Brain microvascular endothelial cell (primary cell): Measurements from ENCODE around the gene TCP10L.

Experiments
- DNase-seq: peaks from one replicate; pipeline ENCODE4 v3.0.0-alpha.2; 2020
- H3K27ac ChIP-seq: fragments of 250-450 bp; sonication (Bioruptor Pico); 2 replicates; pipeline ENCODE4 v1.5.1; 2020; ENCODE audit warnings: mild to moderate bottlenecking, moderate library complexity
- H3K27me3 ChIP-seq: fragments of 250-450 bp; sonication (Bioruptor Pico); replicated peaks from 2 replicates; pipeline ENCODE4 v1.5.1; 2020; ENCODE audit warnings: mild to moderate bottlenecking
- H3K36me3 ChIP-seq: fragments of 250-450 bp; sonication (Bioruptor Pico); replicated peaks from 2 replicates; pipeline ENCODE4 v1.5.1; 2020; ENCODE audit warnings: mild to moderate bottlenecking
- H3K4me3 ChIP-seq: 2 replicates; pipeline ENCODE4 v1.5.1; 2011; ENCODE audit warnings: low read depth, mild to moderate bottlenecking, control low read depth, low read length, moderate library complexity
- in situ Hi-C: cut with HindIII; loops from 2 replicates; pipeline ENCODE4 v1.10.0; 2017; ENCODE audit warnings: low sequenced_read_pairs, low pct_ligation_motif_present
- TF ChIP-seq, protein P1 (sequence below): IDR thresholded peaks from 2 replicates; pipeline ENCODE4 v1.5.1; 2011; ENCODE audit warnings: low read depth, mild to moderate bottlenecking, moderate library complexity, low read length, control low read depth, inconsistent platforms; ENCODE audit errors: missing control alignments

Gene TCP10L

DNA sequence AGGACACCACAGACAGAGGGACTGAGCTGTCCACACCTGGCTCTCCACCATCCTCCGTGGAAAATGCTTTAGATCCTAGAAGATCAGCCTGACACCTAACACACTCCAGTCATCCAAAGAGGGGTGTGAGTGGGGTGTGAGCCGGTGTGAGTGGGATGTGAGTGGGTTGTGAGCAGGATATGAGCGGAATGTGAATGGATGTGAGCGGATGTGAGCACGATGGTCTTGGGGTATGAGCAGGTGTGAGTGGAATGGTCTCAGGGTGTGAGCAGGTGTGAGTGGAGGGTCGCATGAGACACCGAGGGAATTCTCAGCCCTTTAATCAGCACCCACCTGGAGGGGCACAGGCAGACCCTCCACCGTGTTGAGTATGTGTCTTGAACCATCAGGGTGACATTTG is 851 bp downstream of the TCP10L start:
- TF ChIP-seq, protein P1, sequence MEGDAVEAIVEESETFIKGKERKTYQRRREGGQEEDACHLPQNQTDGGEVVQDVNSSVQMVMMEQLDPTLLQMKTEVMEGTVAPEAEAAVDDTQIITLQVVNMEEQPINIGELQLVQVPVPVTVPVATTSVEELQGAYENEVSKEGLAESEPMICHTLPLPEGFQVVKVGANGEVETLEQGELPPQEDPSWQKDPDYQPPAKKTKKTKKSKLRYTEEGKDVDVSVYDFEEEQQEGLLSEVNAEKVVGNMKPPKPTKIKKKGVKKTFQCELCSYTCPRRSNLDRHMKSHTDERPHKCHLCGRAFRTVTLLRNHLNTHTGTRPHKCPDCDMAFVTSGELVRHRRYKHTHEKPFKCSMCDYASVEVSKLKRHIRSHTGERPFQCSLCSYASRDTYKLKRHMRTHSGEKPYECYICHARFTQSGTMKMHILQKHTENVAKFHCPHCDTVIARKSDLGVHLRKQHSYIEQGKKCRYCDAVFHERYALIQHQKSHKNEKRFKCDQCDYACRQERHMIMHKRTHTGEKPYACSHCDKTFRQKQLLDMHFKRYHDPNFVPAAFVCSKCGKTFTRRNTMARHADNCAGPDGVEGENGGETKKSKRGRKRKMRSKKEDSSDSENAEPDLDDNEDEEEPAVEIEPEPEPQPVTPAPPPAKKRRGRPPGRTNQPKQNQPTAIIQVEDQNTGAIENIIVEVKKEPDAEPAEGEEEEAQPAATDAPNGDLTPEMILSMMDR, result no peak
- Histone ChIP-seq H3K27ac (no peak overlapping the region), H3K27me3 (peaks cover 7% of the 10 kb centered on the region), H3K36me3 (no peaks in the 10 kb centered on the region), H3K4me3 (no peak overlapping the region)
- no peak for DNase-seq
- in situ Hi-C loops, result no loop called here

- no peaks in the 10 kb centered on the region for H3K36me3 ChIP-seq
These were observed 3.6 kb downstream of the TCP10L start for GRCh38 chr21:32581732-32582131.

GRCh38 chr21:32580949-32581348 is 4.4 kb downstream of the TCP10L start:
- H3K27ac ChIP-seq, result no peak overlapping the region
- no peaks in the 10 kb centered on the region for H3K36me3 ChIP-seq
- H3K4me3 ChIP-seq, result no peak overlapping the region
- no peak for DNase-seq
- TF ChIP-seq, protein P1, result no peak
- in situ Hi-C loops, result no loop called here
- peaks cover 10% of the 10 kb centered on the region for H3K27me3 ChIP-seq

More at GRCh38 chr21:32581732-32582131, 3.6 kb downstream of the TCP10L start:
- H3K27ac ChIP-seq, result no peak overlapping the region
- TF ChIP-seq, protein P1, result no peak
- H3K4me3 ChIP-seq, result no peak overlapping the region
- in situ Hi-C loops, result no loop called here
- DNase-seq, result no peak
- peaks cover 10% of the 10 kb centered on the region for H3K27me3 ChIP-seq

GRCh38 chr21:32578107-32578691 is 7.1 kb downstream of the TCP10L start:
- DNase-seq, result no peak
- peaks cover 3% of the 10 kb centered on the region for H3K27me3 ChIP-seq

DNA sequence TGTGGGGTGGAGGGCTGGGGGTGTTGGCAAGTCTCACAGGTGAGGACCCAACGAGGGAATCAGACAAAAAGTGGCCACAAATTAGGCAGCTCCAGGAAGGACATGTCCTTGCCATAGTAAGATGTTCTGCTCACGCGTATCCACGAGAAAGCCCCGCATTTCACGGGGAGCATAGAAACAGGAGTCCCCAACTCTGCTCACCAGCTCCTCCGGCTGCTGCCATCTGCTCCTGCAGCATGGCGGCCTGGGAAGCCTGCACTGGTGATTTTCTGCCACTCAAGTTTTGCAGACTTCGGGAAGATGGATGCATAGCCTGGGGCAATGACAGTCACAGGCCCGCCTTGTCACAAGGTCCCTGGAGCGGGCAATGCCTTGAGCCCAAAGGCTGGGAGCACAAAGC is 9.3 kb downstream of the TCP10L start:
- H3K4me3 ChIP-seq, result no peak overlapping the region
- H3K27me3 ChIP-seq, result peaks cover 3% of the 10 kb centered on the region
- H3K27ac ChIP-seq, result no peak overlapping the region
- TF ChIP-seq, protein P1, result no peak
- no peak for DNase-seq
- H3K36me3 ChIP-seq, result no peaks in the 10 kb centered on the region
- in situ Hi-C loops, result no loop called here

More at GRCh38 chr21:32578107-32578691, 7.1 kb downstream of the TCP10L start:
- Histone ChIP-seq H3K4me3 (no peak overlapping the region), H3K27ac (no peak overlapping the region), H3K36me3 (no peaks in the 10 kb centered on the region)
- in situ Hi-C loops, result no loop called here
- TF ChIP-seq, protein P1, result peak; percentile 66
